ENCODE results near the gene KSR1. TPM values are rescaled to one million over a fixed set of nuclear protein-coding genes. Genes with fewer than 3 reads are reported as not detected.

Gene KSR1
- total RNA-seq, 1 donor from 2014 or later, result 9.5 TPM

DNA sequence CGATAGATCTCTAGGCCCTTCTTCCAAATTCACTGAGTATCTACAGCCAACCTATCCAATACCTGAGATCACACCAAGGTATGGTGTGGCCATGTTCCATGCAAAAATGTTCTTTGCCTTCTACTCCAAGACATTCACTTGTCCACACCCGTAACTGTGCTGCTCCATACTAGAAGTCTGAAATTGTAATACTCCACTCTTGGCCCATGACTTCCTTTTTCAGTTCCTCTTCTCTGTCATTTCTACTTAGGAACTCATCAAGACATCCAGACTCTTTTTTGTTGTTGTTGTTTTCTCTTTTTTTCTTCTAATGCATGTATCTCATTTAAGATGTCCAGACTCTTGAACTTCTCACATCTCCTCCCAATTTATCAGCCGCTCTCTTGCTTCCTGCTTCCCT lies 42.5 kb upstream of the KSR1 start:
- Histone ChIP-seq H3K27me3 (ENCODE audit: low read depth) (no peaks in the 10 kb centered on the region), H3K36me3 (no peaks in the 10 kb centered on the region), H3K4me1 (peaks cover 3% of the 10 kb centered on the region), H3K9me3 (replicated peaks) (no peaks in the 10 kb centered on the region), H3K4me3 (no peak overlapping the region), H3K27ac (replicated peaks) (no peak overlapping the region)
- intact Hi-C loops (cut with micrococcal nuclease), result no loop called here
- DNase-seq, result no peak
- TF ChIP-seq, protein P1, sequence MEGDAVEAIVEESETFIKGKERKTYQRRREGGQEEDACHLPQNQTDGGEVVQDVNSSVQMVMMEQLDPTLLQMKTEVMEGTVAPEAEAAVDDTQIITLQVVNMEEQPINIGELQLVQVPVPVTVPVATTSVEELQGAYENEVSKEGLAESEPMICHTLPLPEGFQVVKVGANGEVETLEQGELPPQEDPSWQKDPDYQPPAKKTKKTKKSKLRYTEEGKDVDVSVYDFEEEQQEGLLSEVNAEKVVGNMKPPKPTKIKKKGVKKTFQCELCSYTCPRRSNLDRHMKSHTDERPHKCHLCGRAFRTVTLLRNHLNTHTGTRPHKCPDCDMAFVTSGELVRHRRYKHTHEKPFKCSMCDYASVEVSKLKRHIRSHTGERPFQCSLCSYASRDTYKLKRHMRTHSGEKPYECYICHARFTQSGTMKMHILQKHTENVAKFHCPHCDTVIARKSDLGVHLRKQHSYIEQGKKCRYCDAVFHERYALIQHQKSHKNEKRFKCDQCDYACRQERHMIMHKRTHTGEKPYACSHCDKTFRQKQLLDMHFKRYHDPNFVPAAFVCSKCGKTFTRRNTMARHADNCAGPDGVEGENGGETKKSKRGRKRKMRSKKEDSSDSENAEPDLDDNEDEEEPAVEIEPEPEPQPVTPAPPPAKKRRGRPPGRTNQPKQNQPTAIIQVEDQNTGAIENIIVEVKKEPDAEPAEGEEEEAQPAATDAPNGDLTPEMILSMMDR (IDR thresholded peaks at IDR 0.05; ENCODE audit: borderline replicate concordance), result no peak

DNA sequence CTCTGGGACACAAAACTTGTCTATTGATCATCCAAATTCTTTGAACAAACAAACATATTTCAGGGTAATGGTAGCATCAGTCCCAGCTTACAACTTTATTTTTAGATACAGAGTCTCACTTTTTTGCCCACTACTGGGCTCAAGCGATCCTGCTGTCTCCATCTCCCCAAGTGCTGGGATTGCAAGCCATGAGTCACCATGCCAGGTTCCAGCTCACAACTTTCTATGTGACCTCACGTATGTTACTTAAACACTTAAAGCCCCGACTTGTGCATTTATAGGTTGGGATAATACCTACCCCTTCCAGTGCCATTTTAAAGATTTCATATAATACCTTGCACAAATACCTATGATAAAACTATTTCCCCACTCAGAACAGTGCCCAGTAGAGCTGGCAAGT lies 42.0 kb upstream of the KSR1 start:
- intact Hi-C loops (cut with micrococcal nuclease), result no loop called here
- Histone ChIP-seq H3K4me1 (no peaks in the 10 kb centered on the region), H3K4me3 (no peak overlapping the region), H3K36me3 (no peaks in the 10 kb centered on the region), H3K9me3 (replicated peaks) (no peaks in the 10 kb centered on the region), H3K27me3 (ENCODE audit: low read depth) (no peaks in the 10 kb centered on the region), H3K27ac (replicated peaks) (no peak overlapping the region)
- TF ChIP-seq, protein P1 (IDR thresholded peaks at IDR 0.05; ENCODE audit: borderline replicate concordance), result no peak
- no peak for DNase-seq

DNA sequence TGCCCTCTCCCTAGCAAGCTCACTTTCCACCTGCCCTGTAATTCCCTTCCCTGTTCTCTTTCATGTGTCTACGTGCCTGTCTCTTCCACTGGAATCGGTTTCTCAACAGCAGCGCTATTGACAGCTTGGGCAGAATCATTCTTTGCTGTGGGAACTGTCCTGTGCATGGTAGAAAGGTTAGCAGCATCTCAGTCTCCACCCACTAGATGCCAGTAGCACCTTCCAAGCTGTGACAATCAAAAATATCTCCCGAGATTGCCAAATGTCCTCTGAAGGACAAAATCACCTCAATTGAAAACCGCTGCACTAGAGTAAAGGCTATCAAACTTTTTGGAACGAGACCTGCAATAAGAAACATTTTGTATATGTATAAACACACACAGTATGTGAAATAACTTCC lies 41.6 kb upstream of the KSR1 start:
- intact Hi-C loops (cut with micrococcal nuclease), result no loop called here
- TF ChIP-seq, protein P1 (IDR thresholded peaks at IDR 0.05; ENCODE audit: borderline replicate concordance), result no peak
- Histone ChIP-seq H3K36me3 (no peaks in the 10 kb centered on the region), H3K9me3 (replicated peaks) (no peaks in the 10 kb centered on the region), H3K4me1 (no peaks in the 10 kb centered on the region), H3K27me3 (ENCODE audit: low read depth) (no peaks in the 10 kb centered on the region), H3K4me3 (no peak overlapping the region), H3K27ac (replicated peaks) (no peak overlapping the region)
- DNase-seq, result no peak

DNA sequence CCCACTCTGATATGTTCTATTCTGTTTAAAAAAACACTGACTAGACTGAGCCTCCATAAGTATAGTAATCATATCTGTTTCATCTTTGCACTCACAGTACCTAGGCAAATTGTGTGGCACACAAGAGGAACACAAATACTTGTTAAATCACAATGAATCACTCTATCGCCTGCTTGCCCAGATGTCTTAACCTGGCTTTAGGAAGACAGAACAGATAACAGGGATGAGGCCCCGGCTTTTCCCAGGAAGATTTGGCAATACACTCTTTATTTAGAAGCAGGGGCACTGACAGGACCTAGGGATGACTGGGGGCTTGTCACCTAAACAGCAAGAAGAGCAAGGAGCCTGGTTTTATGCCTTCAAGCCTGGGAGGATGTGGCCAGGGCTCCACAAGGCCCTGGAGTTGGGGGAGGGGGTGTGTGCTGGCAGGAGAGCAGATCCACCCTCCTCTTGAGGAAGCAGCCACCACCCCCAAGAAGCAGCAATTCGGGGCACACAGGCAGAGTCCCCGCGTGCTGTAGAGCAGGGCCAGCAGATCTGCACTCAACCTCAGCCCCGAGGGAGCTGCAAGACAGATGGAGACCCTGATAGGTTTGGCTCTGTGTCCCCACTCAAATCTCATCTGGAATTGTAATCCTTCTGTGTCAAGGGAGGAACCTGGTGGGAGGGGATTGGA lies 41.0 kb upstream of the KSR1 start:
- DNase-seq, result no peak
- Histone ChIP-seq H3K27me3 (ENCODE audit: low read depth) (no peaks in the 10 kb centered on the region), H3K4me3 (no peak overlapping the region), H3K27ac (replicated peaks) (no peak overlapping the region), H3K9me3 (replicated peaks) (no peaks in the 10 kb centered on the region), H3K4me1 (no peaks in the 10 kb centered on the region), H3K36me3 (no peaks in the 10 kb centered on the region)
- intact Hi-C loops (cut with micrococcal nuclease), result no loop called here
- TF ChIP-seq, protein P1 (IDR thresholded peaks at IDR 0.05; ENCODE audit: borderline replicate concordance), result no peak

DNA sequence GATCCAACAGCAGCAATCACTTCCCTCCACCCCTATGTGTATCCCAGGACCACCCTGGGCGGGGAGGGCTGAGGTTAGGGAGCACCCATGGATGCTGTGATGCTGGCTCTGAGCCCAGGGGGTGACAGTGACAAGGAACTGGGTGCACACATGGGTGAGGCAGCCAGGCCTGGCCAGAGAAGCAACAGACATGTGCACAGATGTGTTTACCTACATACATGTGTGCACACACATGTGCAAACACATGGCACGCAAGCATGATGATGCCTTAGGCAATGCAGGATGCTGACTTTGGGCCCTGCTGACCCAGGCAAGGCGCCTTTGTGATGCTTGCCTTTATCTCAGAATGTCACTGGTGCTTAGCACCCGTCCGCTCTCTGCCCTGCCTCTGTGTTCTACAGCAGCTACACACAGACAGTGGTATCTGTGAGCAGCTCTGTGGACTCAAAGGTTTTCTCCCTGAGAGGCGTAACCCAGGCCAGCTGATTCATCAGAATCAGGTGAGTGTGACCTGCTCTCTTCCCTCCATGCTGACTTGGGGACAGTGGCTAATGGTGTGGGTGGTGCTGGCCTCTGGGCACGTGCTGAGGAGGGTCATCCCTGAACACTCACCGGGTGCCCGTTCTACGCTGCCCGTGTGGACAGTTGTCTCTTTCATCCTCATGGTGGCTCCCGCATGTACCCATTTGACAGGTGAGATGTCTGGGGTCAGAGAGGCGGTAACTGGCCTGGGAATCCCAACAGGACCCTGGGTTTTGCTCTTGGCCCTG lies 38.5 kb upstream of the KSR1 start:
- no peak overlapping the region for H3K4me3 ChIP-seq
- TF ChIP-seq, protein P1 (IDR thresholded peaks at IDR 0.05; ENCODE audit: borderline replicate concordance), result no peak
- H3K4me1 ChIP-seq, result no peaks in the 10 kb centered on the region
- no peaks in the 10 kb centered on the region for H3K36me3 ChIP-seq
- H3K27me3 ChIP-seq (ENCODE audit: low read depth), result no peaks in the 10 kb centered on the region
- no peak overlapping the region for H3K27ac ChIP-seq (replicated peaks)
- no peaks in the 10 kb centered on the region for H3K9me3 ChIP-seq (replicated peaks)
- intact Hi-C loops (cut with micrococcal nuclease), result no loop called here
- DNase-seq, result no peak
